HCT116 (cell line): ENCODE data around the gene TMEM203.

Source experiments
- CTCF ChIP-seq, 3 experiments: fragments of 200-600 bp in 1 of 3; sonication (generic) in 1 of 3; IDR thresholded peaks in 2 of 3; conservative IDR thresholded peaks in 1 of 3; 2 replicates each; pipeline ENCODE4 v1.5.1; 2012 to 2017; ENCODE audit warnings: low read depth in 2 of 3, low read length in 2 of 3, antibody characterized with exemption in 1 of 3, borderline replicate concordance in 1 of 3, control low read depth in 1 of 3, mild to moderate bottlenecking in 1 of 3, mixed read lengths in 1 of 3, mixed run types in 1 of 3, moderate library complexity in 1 of 3; ENCODE audit not compliant: insufficient read depth in 1 of 3
- POLR2A ChIP-seq: IDR thresholded peaks from 2 replicates; pipeline ENCODE4 v1.7.0; 2011; ENCODE audit warnings: borderline replicate concordance; ENCODE audit not compliant: insufficient read depth, insufficient read length; ENCODE audit errors: extremely low read depth
- RAD21 ChIP-seq: IDR thresholded peaks from 2 replicates; pipeline ENCODE4 v1.6.1; 2012; ENCODE audit warnings: low read depth, mild to moderate bottlenecking
- SP1 ChIP-seq: IDR thresholded peaks from 2 replicates; pipeline ENCODE4 v1.6.1; 2012; ENCODE audit warnings: low read depth
- YY1 ChIP-seq: IDR thresholded peaks from 2 replicates; pipeline ENCODE4 v1.6.1; 2011; ENCODE audit warnings: low read length, low read depth, moderate library complexity, mild to moderate bottlenecking; ENCODE audit not compliant: insufficient replicate concordance; ENCODE audit errors: extremely low read depth
- TF ChIP-seq, protein P1 (sequence below): IDR thresholded peaks from 2 replicates; pipeline ENCODE4 v1.6.1; 2012

- TF ChIP-seq CTCF (IDR thresholded peaks at IDR 0.05 in 2 of 3, conservative IDR thresholded peaks at IDR 0.05 in 1 of 3; ENCODE audit: borderline replicate concordance in 1 of 3, insufficient read depth in 1 of 3, low read depth in 2 of 3, low read length in 2 of 3), result no peak
- TF ChIP-seq POLR2A, result no peak
- no peak for TF ChIP-seq YY1
- TF ChIP-seq, protein P1, sequence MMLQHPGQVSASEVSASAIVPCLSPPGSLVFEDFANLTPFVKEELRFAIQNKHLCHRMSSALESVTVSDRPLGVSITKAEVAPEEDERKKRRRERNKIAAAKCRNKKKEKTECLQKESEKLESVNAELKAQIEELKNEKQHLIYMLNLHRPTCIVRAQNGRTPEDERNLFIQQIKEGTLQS, result no peak
- TF ChIP-seq RAD21, result no peak
- TF ChIP-seq SP1, result no peak
Observed at GRCh38 chr9:137218212-137218753, 12.8 kb upstream of the TMEM203 start.
